Measurements from ENCODE around the gene CDO1. TPM values are rescaled to one million over a fixed set of nuclear protein-coding genes. Genes with fewer than 3 reads are reported as not detected.
"Not testable (repeated sequence)": the region's sequence is repeated elsewhere in the genome, so short reads cannot be mapped to it uniquely, and the experiment has no call there.

Gene CDO1
- total RNA-seq, 2 experiments from 2014 or later = 0.19 to 0.34 TPM

GRCh38 chr5:115809946-115810345 is 6.5 kb downstream of the CDO1 start:
- intact Hi-C loops (cut with DNase I, micrococcal nuclease) = no loop called here
- POLR2A ChIA-PET = no interaction called here
- H3K27me3 Mint-ChIP-seq = peaks cover 39% of the 10 kb centered on the region
- DNase-seq (no peak), ATAC-seq (ENCODE audit: poor library complexity) (no peak)
- no peaks in the 10 kb centered on the region for H3K9me3 ChIP-seq (ENCODE audit: control insufficient read depth in 1 of 2, insufficient read depth in 1 of 2, low read length in 2 of 2)
- no peaks in the 10 kb centered on the region for H3K9me3 Mint-ChIP-seq
- CTCF ChIA-PET = no interaction called here
- peaks cover 4% of the 10 kb centered on the region for H3K4me1 Mint-ChIP-seq (ENCODE audit: low read depth)
- H3K4me3 ChIP-seq (ENCODE audit: low read length) = no peak overlapping the region
- no peaks in the 10 kb centered on the region for H3K4me1 ChIP-seq (ENCODE audit: insufficient read depth, low read length)
- no peak for TF ChIP-seq CTCF (IDR thresholded peaks at IDR 0.05)
- no peak overlapping the region for H3K27ac Mint-ChIP-seq
- no peaks in the 10 kb centered on the region for H3K36me3 ChIP-seq (ENCODE audit: insufficient read depth, low read length)
- no peak overlapping the region for H3K4me3 Mint-ChIP-seq
- peaks cover 10 to 23% of the 10 kb centered on the region in 2 experiments for H3K27me3 ChIP-seq (ENCODE audit: control insufficient read depth in 1 of 2, insufficient read depth in 2 of 2, low read length in 2 of 2)
- H3K36me3 Mint-ChIP-seq (ENCODE audit: low read depth) = no peaks in the 10 kb centered on the region
- H3K27ac ChIP-seq (ENCODE audit: low read depth in 1 of 2, low read length in 2 of 2) = no peak overlapping the region

DNA sequence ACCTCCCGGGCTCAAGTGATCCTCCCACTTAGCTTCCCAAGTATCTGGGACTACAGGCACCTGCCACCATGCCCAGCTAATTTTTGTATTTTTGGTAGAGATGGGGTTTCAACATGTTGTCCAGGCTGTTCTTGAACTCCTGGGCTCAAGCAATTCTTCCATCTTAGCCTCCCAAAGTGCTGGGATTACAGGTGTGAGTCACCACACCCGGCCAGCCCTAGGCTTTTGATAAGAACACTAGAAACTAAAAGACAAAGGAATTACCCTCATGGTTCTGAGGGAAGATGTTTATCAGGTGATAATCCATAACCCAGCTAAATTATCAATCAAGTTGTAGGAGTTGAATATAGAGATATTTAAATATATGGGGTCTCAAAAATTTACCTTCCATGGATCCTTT is 8.4 kb downstream of the CDO1 start:
- H3K9me3 ChIP-seq (ENCODE audit: control insufficient read depth in 1 of 2, insufficient read depth in 1 of 2, low read length in 2 of 2); ATAC-seq (ENCODE audit: poor library complexity); DNase-seq; H3K36me3 Mint-ChIP-seq (ENCODE audit: low read depth); intact Hi-C loops (cut with DNase I, micrococcal nuclease); H3K4me1 ChIP-seq (ENCODE audit: insufficient read depth, low read length); H3K4me3 Mint-ChIP-seq; H3K27me3 ChIP-seq (ENCODE audit: control insufficient read depth in 1 of 2, insufficient read depth in 2 of 2, low read length in 2 of 2); H3K4me3 ChIP-seq (ENCODE audit: low read length); H3K27ac Mint-ChIP-seq; POLR2A ChIA-PET; CTCF ChIA-PET; H3K27ac ChIP-seq (ENCODE audit: low read depth in 1 of 2, low read length in 2 of 2); H3K4me1 Mint-ChIP-seq (ENCODE audit: low read depth); H3K36me3 ChIP-seq (ENCODE audit: insufficient read depth, low read length); H3K9me3 Mint-ChIP-seq: not testable (repeated sequence)
- H3K27me3 Mint-ChIP-seq = peaks cover 23% of the 10 kb centered on the region

DNA sequence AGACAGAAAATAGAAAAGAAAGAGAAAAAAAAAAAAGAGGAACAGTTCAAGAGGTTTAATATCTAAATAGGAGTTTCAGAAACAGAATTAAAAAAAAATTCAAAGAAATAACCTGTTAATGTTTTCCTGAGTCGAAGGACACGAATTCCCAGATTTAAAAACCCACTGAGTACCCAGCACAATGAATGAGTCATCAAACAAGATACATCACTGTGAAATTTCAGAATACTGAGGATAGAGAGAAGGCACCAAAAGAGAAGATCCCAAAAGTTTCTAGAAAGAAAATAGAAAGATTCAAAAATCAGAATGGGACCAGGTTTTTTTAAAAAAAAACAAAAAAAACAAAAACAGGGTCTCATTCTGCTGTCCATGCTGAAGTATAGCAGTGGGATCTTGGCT is 8.8 kb downstream of the CDO1 start:
- ChIA-PET CTCF (no interaction called here), POLR2A (no interaction called here)
- DNase-seq (no peak), ATAC-seq (ENCODE audit: poor library complexity) (no peak)
- no peaks in the 10 kb centered on the region for H3K36me3 ChIP-seq (ENCODE audit: insufficient read depth, low read length)
- intact Hi-C loops (cut with DNase I, micrococcal nuclease) = no loop called here
- TF ChIP-seq CTCF (IDR thresholded peaks at IDR 0.05) = no peak
- Mint-ChIP-seq H3K4me3 (no peak overlapping the region), H3K9me3 (no peaks in the 10 kb centered on the region), H3K36me3 (ENCODE audit: low read depth) (no peaks in the 10 kb centered on the region), H3K4me1 (ENCODE audit: low read depth) (no peaks in the 10 kb centered on the region), H3K27ac (no peak overlapping the region), H3K27me3 (peaks cover 21% of the 10 kb centered on the region)
- no peak overlapping the region for H3K27ac ChIP-seq (ENCODE audit: low read depth in 1 of 2, low read length in 2 of 2)
- H3K4me1 ChIP-seq (ENCODE audit: insufficient read depth, low read length) = no peaks in the 10 kb centered on the region
- no peak overlapping the region for H3K4me3 ChIP-seq (ENCODE audit: low read length)
- H3K27me3 ChIP-seq (ENCODE audit: control insufficient read depth in 1 of 2, insufficient read depth in 2 of 2, low read length in 2 of 2) = peaks cover 0 to 3% of the 10 kb centered on the region in 2 experiments
- H3K9me3 ChIP-seq (ENCODE audit: control insufficient read depth in 1 of 2, insufficient read depth in 1 of 2, low read length in 2 of 2) = no peaks in the 10 kb centered on the region

GRCh38 chr5:115806986-115807653 is 9.3 kb downstream of the CDO1 start:
- CTCF ChIA-PET = no interaction called here
- POLR2A ChIA-PET = no interaction called here
- H3K27me3 Mint-ChIP-seq = peaks cover 16% of the 10 kb centered on the region

More at GRCh38 chr5:115806986-115807653, 9.3 kb downstream of the CDO1 start:
- Histone ChIP-seq H3K9me3 (ENCODE audit: control insufficient read depth in 1 of 2, insufficient read depth in 1 of 2, low read length in 2 of 2) (no peaks in the 10 kb centered on the region), H3K27me3 (ENCODE audit: control insufficient read depth in 1 of 2, insufficient read depth in 2 of 2, low read length in 2 of 2) (peaks cover 0 to 3% of the 10 kb centered on the region in 2 experiments), H3K27ac (ENCODE audit: low read depth in 1 of 2, low read length in 2 of 2) (no peak overlapping the region), H3K4me3 (ENCODE audit: low read length) (no peak overlapping the region), H3K4me1 (ENCODE audit: insufficient read depth, low read length) (no peaks in the 10 kb centered on the region), H3K36me3 (ENCODE audit: insufficient read depth, low read length) (no peaks in the 10 kb centered on the region)
- intact Hi-C loops (cut with DNase I, micrococcal nuclease) = no loop called here
- H3K9me3 Mint-ChIP-seq = no peaks in the 10 kb centered on the region
- H3K4me3 Mint-ChIP-seq = no peak overlapping the region
- no peak for TF ChIP-seq CTCF (IDR thresholded peaks at IDR 0.05)
- no peak overlapping the region for H3K27ac Mint-ChIP-seq
- H3K36me3 Mint-ChIP-seq (ENCODE audit: low read depth) = no peaks in the 10 kb centered on the region
- no peaks in the 10 kb centered on the region for H3K4me1 Mint-ChIP-seq (ENCODE audit: low read depth)
- DNase-seq (no peak), ATAC-seq (ENCODE audit: poor library complexity) (no peak)

All from CD4-positive, alpha-beta T cell (primary cell).